Rectal smooth muscle tissue (tissue), 1 donor: Measurements from ENCODE around the gene FUCA2.

ENCODE experiments used
- H3K27ac ChIP-seq: one replicate; pipeline ENCODE4 v1.7.0; 2013; ENCODE audit warnings: low read depth, low read length, inconsistent platforms
- H3K27me3 ChIP-seq: one replicate; pipeline ENCODE4 v1.7.0; 2013; ENCODE audit warnings: low read length; ENCODE audit not compliant: control insufficient read depth, insufficient read depth
- H3K36me3 ChIP-seq: one replicate; pipeline ENCODE4 v1.7.0; 2013; ENCODE audit warnings: low read length; ENCODE audit not compliant: control insufficient read depth, insufficient read depth
- H3K4me1 ChIP-seq: one replicate; pipeline ENCODE4 v1.7.0; 2013; ENCODE audit warnings: low read length; ENCODE audit not compliant: control insufficient read depth, insufficient read depth
- H3K4me3 ChIP-seq: one replicate; pipeline ENCODE4 v1.7.0; 2013; ENCODE audit warnings: low read length
- H3K9ac ChIP-seq: one replicate; pipeline ENCODE4 v1.7.0; 2013; ENCODE audit warnings: low read length

FUCA2 gene

DNA sequence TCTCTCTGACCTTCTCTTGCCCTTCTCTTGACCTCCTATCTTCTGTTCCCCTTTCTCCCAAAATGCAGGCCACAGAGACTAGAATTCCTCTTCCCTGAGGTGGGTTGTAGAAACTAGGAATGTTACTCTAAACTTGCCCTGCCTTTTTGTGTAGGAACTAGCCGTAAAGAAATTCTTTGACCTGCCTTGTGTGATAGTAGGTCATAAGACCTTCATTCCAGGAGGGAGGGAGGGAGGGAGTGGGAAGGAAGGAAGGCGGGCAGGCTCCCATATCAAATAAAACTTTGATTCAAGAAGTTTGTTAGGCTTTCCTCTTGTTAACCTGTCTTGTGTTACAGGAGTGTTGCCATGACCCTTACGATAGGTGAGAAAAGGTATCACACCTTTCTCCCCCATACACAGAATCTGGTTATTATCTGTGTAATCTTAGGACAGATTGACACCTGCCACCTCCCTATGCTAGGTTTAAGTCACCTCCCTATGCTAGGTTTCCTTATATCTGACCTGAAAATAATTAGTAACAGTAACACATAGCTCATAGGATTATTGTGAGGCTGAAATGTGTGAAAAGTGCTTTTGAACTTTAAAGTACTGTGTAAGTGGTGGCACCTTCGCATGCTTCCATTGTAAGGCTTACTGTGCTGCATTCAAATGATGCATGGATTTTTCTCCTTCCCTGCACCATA is 32.6 kb upstream of the FUCA2 start:
- no peak overlapping the region for H3K4me3 ChIP-seq
- H3K9ac ChIP-seq, result no peak overlapping the region
- H3K27me3 ChIP-seq, result no peaks in the 10 kb centered on the region
- H3K27ac ChIP-seq, result no peak overlapping the region
- H3K4me1 ChIP-seq, result no peaks in the 10 kb centered on the region
- H3K36me3 ChIP-seq, result no peaks in the 10 kb centered on the region

DNA sequence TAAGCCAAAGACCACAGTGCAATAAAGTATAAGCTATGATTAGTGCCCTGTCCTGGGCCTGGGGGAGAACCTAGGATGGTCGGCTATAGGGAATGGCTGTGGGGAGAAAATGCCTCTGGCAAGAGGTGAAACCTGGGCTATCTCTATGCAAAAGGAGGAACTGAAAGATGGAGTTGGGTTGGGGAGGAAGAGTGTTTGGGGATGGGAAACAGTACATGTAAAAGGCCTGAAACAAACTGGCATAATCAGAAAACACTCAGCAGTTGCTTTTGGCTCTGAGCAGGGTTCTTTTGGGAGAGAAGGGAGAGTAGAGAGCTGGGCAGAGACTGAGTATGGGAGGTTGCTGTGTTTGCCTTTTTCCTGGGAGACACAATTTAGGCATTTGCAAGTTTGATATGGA is 31.9 kb upstream of the FUCA2 start:
- Histone ChIP-seq H3K4me3 (no peak overlapping the region), H3K27ac (no peak overlapping the region), H3K4me1 (no peaks in the 10 kb centered on the region), H3K27me3 (no peaks in the 10 kb centered on the region), H3K36me3 (no peaks in the 10 kb centered on the region), H3K9ac (no peak overlapping the region)

DNA sequence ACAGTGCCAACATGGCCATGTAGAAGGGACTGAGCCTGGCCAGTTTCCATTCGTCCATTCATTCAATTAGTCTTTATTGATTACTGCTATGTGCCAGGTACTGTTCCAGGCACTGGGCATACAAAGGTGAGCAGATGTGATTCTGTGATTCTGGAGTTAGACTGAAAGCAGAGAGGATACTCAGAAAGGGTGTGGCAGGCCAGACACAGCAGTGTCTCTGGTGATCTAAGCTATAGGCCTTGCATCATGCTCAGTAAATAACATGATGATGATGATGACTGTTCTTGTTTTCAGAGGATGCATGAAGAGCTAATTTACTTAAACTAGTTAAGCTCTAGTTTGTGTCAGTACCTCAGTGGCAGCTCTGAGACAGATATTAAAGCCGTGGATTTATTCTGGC is 31.4 kb upstream of the FUCA2 start:
- H3K4me1 ChIP-seq, result no peaks in the 10 kb centered on the region
- no peaks in the 10 kb centered on the region for H3K36me3 ChIP-seq
- no peak overlapping the region for H3K4me3 ChIP-seq
- H3K27ac ChIP-seq, result no peak overlapping the region
- no peaks in the 10 kb centered on the region for H3K27me3 ChIP-seq
- H3K9ac ChIP-seq, result no peak overlapping the region

DNA sequence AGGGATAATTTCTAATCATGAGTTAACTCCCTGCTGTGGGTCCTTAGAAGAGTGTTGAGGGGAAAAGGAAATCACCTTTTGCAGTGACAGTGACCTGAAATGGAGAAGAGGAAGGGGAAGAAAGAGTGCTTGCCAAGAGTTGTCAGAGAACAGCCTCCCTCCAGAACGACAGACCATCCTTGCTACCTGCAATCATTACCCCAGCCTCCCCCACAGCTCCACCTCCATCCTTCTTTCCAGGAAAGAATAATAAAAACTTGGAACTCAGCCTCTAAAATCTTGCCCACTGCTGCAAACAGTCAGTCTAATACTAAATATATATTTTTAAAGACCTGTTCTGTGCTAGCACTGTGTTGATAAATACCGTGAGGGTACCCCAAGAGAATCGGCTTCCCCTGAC is 28.7 kb upstream of the FUCA2 start:
- Histone ChIP-seq H3K36me3 (no peaks in the 10 kb centered on the region), H3K27ac (no peak overlapping the region), H3K9ac (no peak overlapping the region), H3K4me3 (no peak overlapping the region), H3K27me3 (no peaks in the 10 kb centered on the region), H3K4me1 (no peaks in the 10 kb centered on the region)

DNA sequence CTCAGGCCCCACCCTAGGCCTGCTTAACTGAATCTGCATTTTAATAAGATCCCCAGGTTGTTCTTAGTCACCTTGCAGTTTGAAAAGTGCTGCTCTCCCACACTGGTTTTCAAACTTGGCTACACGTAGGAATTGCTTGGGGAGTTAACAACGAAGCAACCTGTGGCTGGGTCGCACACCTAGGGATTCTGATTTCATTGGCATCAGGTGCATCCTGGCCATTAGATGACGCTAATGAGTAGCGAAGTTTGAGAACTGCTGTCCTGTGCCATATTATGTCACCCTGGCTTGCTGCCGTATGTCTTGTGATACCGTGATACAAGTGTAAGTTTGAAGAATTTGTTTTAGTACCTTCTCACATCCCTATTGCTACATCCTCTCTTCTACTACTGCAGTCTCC is 28.2 kb upstream of the FUCA2 start:
- H3K27me3 ChIP-seq, result no peaks in the 10 kb centered on the region
- H3K27ac ChIP-seq, result no peak overlapping the region
- H3K36me3 ChIP-seq, result no peaks in the 10 kb centered on the region
- no peaks in the 10 kb centered on the region for H3K4me1 ChIP-seq
- no peak overlapping the region for H3K4me3 ChIP-seq
- no peak overlapping the region for H3K9ac ChIP-seq

DNA sequence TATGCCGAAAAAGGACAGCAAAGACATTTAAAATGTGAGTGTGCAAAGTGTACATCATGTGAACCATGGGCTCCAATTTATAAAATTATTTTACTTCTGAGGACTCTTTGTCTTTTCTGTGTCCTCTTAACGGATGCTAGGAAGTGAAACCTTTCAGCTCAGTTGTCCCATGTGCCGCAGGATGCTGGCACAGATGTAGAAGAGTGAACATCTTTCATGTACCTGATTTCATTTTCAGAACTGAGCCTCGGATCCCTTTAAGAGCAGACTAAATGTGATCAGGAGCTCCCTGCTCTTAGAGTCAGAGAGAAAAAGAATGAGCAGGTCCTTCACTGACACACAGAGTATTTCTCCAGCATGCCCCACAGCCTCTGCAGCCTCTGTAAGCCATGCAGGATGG is 27.6 kb upstream of the FUCA2 start:
- H3K27me3 ChIP-seq, result no peaks in the 10 kb centered on the region
- no peaks in the 10 kb centered on the region for H3K36me3 ChIP-seq
- no peak overlapping the region for H3K27ac ChIP-seq
- no peak overlapping the region for H3K9ac ChIP-seq
- H3K4me3 ChIP-seq, result no peak overlapping the region
- no peaks in the 10 kb centered on the region for H3K4me1 ChIP-seq

DNA sequence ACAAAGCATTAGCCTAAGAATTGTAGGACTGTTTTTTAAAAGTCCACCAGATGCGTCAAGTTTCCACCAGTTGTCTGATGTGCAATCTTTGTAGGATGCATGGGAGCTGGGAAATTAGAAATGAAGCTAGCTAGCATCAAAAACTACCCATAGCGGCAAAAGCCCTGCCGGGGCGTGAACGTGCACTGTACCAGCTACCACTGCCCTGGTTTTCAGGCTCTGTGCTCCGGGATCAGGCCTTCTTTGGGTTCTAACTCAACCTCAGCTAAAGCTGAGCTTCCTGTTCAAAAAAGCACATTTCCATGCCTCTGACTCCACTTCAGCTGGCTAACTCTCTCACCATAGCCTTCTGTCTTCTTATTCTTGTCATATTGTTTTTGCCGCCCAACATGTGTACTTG is 26.9 kb upstream of the FUCA2 start:
- Histone ChIP-seq H3K36me3 (no peaks in the 10 kb centered on the region), H3K27ac (no peak overlapping the region), H3K9ac (no peak overlapping the region), H3K4me1 (no peaks in the 10 kb centered on the region), H3K4me3 (no peak overlapping the region), H3K27me3 (no peaks in the 10 kb centered on the region)

DNA sequence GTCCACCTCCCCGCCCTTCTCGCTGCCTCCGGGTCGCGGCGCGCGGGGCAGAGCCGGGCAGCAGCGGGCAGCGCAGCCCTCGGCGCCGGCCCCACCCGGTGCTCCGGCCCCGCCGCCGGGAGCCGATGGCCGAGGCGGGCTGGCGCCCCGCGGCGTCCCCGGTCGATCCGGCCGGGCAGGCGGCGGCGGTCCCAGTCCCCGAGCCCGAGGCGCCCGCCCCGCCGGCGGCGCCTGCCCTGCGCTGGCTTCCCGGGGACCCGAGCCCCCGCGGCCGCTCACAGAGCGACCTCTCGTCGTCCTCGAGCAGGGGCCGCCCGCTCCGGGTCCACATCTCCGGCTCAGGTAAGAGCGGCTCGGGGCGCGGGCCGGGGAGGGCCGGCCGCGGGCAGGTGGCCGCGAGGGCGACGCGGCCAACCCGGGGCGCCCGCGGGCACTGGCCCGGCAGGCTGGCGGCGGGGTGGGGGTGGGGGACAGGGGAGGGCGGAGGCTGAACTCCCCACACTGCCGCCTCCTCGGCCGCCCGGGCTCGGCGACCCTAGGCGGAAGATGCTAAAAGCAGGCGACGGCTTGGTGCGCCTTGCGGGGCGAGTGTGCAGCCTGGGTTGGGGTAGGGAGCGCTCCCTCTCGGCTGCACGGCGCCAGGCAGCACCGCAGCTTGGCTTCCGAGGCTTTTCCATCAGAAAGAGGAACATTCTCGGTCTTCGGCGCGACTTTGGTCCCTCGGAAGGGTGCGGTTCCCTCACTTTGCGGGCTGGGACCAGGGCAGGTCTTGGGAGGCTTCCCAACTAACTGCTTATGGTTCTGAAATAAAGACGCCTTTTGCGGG is 25.6 kb upstream of the FUCA2 start:
- H3K27ac ChIP-seq, result peak overlapping the region; percentile 4
- no peaks in the 10 kb centered on the region for H3K27me3 ChIP-seq
- peak overlapping the region; percentile 80 for H3K4me3 ChIP-seq
- no peaks in the 10 kb centered on the region for H3K36me3 ChIP-seq
- peak overlapping the region; percentile 17 for H3K9ac ChIP-seq
- H3K4me1 ChIP-seq, result no peaks in the 10 kb centered on the region

DNA sequence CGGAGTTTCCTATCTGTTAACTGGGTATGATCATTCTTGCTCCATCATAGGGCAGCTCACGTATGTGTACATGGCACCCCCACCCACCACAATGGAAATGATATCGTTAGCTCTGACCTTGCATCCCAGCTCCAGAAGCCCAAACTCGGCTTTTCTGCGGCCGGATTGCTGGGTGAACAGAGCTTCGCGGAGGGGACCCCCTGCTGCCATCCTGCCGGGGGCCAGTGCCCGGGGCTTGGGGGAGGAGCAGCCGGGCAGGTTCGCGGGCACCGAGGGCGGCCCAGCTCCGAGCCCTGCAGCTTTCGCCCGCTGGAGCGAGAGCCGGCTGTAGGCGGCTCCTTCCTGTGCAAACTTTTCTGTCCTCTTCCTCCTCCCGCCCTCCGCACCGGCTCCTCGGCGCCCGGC is 24.9 kb upstream of the FUCA2 start:
- no peaks in the 10 kb centered on the region for H3K27me3 ChIP-seq
- H3K4me1 ChIP-seq, result no peaks in the 10 kb centered on the region
- H3K9ac ChIP-seq, result peak overlapping the region; percentile 17
- peak overlapping the region; percentile 80 for H3K4me3 ChIP-seq
- no peaks in the 10 kb centered on the region for H3K36me3 ChIP-seq
- H3K27ac ChIP-seq, result peak overlapping the region; percentile 4

DNA sequence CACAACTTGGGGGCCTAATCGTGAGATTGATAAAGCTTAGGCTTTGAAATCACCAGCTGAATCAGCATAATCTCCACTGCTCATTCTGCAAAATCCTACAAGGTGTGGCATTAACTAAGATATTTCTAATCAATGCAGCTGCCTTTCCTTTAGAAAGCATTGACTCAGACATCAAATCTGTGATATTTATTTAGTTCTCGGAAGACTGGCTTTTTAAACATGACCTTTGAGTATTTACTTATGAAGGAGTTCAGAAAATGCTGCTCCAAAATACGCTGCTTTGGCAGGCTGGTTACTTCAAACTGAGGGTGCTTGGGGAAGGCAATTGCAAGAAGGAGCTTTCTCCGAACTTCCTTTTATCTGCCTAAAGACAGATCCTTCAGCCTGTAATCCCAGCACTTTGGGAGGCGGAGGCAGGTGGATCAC is 23.7 kb upstream of the FUCA2 start:
- Histone ChIP-seq H3K27me3 (no peaks in the 10 kb centered on the region), H3K4me1 (no peaks in the 10 kb centered on the region), H3K4me3 (no peak overlapping the region), H3K36me3 (no peaks in the 10 kb centered on the region), H3K27ac (no peak overlapping the region), H3K9ac (no peak overlapping the region)

DNA sequence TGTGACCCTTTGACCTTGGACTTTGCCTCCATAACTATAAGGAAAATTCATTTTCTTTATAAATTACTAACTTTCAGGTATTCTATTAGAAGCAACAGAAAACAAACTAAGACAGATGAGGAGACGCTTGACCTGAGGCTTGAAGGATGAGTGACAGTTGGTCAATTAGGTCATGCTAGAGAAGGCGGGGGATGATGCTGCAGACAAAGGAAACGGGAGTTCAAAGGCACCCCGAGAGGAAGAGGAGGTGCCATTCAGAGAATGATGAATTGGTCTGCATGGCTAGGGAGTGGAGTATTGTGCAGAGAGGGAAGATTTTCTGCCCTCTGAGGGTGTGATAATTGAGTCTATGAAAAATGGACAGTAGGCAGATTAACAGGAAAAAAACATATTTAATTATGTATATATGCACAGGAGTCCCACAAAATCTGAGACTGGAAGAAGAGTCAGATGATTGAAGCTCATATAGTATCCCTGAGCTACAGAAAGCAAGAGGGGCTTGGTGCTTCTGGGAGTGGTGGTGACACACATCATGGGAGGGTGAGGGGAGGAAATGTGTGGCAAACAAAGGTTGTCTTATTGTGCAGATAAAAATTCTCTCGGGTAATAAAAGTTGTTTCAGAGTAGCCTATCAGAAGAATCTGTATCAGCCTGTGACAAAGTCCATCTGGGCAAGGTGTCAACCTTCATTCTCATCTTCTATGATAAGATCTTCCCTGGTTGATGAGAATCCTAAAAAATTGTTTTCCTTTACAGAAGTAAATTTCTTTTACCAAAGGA is 20.4 kb upstream of the FUCA2 start:
- no peak overlapping the region for H3K4me3 ChIP-seq
- no peaks in the 10 kb centered on the region for H3K4me1 ChIP-seq
- H3K27ac ChIP-seq, result no peak overlapping the region
- H3K9ac ChIP-seq, result no peak overlapping the region
- H3K27me3 ChIP-seq, result no peaks in the 10 kb centered on the region
- no peaks in the 10 kb centered on the region for H3K36me3 ChIP-seq

DNA sequence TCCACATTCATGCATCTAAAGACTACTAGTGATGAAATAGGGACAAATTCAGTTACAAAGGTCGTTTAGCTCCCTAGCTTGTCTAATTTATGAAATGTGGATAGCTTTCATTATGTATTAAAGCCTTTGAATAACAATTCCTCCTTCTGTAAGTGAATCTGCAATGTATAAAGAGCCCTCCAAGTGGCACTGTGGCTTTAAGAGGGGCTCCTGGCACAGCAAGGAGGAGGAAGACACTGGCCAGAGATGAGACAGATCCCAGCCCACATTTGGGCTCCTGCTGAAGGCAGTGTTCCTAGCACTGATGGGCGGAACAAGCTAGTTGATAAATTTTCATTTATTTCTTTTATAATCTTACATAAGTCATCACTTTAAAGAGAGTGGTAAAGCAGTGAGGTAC is 17.6 kb upstream of the FUCA2 start:
- no peaks in the 10 kb centered on the region for H3K27me3 ChIP-seq
- H3K9ac ChIP-seq, result no peak overlapping the region
- H3K4me3 ChIP-seq, result no peak overlapping the region
- no peaks in the 10 kb centered on the region for H3K4me1 ChIP-seq
- no peaks in the 10 kb centered on the region for H3K36me3 ChIP-seq
- no peak overlapping the region for H3K27ac ChIP-seq
